NCI-H2171 treated with DMSO at 0.1 percent for 48 hours (cell line): ENCODE results near the gene PLS3.

Experiments
- DNase-seq: peaks from one replicate; lab custom pipeline; 2025; lab: John Stamatoyannopoulos, UW

Gene PLS3

DNA sequence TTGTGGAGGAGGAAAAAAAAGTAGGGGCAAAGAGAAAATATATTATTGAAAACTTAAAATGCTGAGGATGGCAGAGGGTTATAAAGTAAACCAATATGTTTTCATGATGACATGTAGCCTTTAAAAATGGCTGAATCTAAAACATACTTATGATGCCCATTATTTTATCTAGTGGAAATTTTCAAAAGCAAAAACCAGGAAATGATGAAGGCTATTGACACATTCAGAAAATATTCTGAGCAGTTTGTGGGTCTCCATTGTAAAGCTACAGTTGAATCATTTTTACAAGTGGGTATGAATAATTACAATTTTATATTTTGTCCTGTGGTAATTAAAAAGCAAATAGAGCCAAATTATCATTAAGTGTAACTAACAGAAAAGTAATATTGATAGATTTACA, 10.7 kb downstream of the PLS3 start:
- DNase-seq = no peak

DNA sequence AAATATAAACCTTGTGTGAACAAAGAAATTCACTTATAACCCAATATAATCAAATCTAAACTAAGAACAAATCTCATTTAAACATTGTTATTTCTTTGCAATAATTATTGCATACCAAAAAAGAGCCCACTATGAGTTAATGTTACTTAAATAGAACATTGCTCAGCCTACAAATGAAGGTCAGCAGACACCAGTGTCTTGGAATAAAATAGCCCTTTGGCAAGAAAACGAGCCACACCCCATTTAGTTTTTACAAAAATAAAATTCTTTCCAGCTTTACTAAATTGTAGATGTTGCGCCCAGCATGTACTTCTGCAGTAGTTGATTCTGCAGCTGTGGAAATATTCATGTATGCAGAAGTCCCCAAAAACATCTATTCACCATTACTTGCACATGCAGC, 12.2 kb downstream of the PLS3 start:
- DNase-seq = no peak

DNA sequence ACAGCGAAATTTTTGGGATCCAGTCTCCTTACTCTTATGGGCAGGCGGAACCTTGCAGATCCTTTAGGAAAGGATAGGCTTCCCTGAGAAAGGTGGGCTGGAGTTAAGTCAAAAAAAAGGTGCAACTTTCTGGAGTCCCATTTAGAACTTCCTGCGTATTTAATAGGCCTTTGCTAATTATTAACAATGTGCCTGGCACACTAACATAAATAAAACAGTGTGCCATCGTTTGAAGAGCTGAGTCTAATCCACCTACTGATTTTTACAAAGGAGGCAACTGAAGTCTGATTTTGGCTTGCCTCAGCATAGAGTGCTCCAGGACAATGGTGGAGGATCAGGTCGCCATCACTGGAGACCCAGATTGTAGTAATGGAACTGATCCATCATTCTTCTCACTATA, 15.7 kb downstream of the PLS3 start:
- DNase-seq = no peak

DNA sequence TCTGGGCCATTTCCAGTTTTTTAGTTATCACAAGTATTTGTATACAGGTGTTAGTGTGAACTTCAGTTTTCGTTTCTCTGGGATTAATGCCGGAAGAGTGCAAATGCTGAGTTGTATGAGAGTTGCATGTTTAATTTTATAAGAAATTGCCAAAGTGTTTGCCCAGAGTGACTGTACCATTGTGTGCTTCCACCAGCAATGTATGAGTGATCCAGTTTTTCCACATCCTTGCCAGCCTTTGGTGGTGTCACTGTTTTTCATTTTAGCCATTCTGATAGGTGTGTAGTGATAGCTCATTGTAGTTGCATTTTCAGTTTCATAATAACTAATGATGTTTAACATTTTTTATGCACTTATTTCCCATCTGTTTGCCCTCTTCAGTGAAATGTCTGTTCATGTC, 18.4 kb downstream of the PLS3 start:
- DNase-seq = no peak

DNA sequence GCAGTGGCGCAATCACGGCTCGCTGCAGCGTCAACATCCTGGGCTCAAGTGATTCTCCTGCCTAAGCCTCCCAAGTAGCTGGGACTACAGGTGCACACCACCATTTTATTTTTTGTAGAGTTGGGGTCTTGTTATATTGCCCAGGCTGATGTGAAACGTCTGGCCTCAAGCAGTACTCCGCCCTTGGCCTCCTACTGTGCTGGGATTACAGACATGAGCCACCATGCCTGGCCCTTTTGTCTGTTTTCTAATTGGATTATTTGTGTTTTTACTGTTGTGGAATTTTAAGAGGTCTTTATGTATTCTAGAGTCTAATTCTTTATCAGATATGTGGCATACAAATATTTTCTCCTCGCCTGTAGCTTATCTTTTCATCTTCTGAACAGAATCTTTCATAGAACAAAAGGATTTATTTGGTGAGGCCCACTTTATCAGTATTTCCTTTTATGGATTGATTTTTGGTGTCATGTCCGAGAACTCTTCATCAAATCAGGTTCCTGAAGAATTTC, 18.9 kb downstream of the PLS3 start:
- no peak for DNase-seq

DNA sequence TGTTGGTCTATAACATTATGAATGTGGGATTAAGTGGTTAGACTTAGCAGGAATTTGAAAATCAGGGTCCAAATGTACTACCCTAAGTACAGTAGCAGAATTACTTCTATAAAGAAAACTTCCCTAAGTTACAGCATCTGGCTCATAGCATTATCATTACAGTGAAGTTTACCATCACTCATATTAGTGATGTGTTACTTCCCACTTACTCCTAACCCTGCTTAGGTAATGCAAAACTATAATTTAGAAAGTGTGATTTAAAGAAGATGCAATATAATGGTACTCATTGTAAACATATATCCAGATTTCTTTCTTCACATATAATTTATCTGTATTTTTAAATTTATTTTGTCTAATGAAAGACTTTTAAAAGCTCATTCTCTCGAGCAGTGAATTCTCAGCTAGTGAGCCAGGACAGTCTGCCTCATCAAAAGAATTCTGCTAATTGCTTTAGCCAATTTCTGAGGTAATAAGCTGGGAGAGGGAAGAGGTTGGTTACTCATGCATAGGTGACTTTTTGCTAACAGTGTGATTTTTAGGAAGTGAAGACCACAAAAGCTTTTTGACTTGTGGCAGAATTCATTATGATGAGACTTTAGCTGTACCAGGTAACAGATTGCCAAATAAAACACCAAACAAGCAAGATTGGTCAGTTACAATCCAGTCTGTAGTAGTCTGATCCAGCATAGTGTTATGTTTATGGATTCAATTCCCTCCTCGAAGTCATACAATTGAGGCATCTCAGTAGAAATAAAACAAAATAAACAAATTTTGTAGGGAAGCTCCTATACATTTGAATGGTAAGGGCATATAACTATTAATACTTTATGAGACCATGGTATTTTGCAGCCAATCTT, 21.0 kb downstream of the PLS3 start:
- no peak for DNase-seq

DNA sequence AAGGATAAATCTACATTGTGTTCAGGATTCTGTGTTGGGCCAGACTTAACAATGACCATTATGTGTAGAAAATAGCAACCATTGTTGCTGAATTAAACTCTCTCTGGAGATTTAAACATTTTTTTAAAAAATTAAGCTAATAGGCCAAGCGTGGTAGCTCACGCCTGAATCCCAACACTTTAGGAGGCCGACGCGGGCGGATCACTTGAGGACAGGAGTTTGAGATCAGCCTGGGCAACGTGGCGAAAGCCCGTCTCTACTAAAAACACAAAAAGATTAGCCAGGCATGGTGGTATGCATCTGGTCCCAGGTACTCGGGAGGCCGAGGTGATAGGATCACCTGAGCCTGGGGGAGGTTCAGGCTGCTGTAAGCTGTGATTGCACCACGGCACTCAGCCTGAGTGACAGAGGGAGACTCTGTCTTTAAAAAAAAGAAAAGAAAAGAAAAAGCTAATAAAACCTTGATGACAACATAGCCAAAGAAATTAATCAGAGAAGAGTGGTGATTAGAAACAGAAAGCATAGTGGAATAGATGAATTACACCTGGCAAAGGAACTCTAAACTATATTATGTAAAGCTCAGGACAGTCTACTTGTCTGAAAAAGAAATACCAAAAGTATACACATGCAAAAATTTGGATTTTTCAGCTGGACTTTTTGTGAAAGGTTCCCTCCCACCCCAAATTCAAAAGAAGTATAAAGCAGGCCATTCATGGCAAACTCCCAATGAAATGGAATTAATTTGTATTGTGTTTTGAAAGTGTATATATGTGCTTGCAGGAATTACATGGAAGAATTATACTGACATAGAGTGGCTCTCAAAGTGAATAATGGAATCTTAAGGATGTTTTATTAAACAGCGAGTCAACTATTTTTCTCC, 21.9 kb downstream of the PLS3 start:
- no peak for DNase-seq

DNA sequence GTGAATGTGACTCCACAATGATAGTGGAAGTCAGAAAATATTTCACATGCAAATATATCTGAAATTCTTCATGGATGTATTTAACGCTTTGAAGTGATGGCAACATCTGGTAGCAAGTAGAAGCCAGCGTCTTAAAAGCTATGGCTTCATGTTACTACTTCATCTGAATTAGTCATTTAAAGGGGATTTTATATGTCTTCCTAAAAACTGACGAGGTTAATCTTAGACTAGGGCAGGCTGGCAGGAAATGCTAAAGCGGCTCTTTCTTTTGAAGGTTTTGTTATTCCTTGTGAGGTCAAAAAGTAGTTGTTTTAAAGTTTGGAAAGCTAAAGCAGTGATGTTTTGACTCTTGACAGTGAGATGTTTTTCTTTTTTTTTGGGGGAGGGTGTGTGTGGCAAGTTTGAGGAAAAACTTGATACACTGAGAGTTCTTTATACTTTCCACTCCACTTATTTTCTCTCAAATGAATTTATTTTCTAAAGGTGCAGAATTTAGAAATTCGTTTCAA, 22.6 kb downstream of the PLS3 start:
- DNase-seq = no peak

DNA sequence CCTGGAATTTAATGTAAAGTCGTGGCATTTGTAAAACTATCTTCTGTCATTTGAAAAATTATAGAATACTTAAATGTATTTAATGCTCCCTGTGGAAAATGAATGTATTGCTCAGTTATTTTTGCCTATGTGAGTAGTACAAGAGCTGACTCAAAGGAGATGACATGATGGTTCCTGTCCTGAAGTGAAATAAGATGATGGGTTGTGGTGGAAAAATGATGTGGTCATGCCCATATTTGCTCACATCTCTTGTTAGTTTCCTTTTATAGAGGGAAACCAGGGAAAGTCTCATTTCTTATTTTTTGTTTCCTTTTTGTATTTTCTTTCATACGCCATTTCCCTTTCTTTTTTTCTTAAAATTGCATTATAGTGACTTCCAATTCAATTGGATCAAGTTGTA, 23.7 kb downstream of the PLS3 start:
- no peak for DNase-seq

DNA sequence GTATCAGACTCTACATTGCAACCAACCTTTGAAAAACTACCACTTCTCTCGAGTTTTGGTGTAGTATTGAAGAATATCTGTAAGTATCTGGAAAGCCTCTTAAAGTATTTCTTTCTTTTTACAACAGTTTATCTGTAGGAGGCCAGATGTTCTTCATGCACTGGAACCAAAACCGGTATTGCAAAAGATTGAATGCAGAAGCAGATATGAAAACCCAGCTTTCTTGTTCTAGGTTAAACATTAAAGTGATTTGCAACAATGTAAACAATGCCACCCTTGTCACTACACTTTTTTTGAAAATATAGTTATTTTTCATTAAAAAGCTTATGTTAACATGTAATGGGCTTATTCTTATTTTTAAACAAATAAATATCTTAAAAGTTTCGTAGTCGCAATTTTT, 27.2 kb downstream of the PLS3 start:
- DNase-seq = no peak

DNA sequence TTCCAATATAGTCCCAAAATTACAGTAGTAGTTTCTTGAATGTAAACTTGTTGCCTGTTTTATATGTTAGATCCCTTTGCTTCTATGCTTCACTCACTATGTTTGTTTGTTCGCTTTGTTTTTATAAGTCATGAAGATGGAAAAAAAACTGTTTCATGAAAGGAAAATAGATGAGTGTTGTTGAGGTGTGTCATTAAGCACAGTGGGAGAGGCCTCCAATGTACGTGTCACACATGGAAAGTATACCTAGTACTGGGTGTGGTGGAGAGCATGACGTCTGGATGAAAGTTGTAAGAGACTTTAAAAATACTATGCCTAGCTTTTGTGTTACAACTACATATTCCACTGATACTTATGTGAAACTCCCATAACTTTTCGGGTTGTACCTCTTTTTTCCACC, 28.4 kb downstream of the PLS3 start:
- DNase-seq = no peak

DNA sequence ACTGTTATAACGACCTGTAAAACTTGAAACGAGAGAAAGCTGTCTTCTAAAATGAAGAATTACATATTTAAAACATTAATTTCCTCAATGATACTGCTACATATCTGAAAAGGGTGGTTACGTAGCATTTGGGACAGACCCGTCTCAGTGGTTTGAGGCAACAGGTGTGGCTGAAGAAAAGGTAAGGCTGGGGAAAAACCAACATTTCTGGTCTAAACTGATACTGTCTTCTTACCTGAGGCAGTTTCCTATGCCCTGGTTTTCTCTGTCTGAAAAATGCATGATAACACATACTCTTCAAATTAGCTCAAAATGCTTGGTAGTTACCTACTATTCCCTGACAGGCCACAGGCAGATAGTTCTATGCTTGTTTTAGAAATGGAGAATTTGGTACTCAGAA, 30.4 kb downstream of the PLS3 start:
- DNase-seq = no peak

DNA sequence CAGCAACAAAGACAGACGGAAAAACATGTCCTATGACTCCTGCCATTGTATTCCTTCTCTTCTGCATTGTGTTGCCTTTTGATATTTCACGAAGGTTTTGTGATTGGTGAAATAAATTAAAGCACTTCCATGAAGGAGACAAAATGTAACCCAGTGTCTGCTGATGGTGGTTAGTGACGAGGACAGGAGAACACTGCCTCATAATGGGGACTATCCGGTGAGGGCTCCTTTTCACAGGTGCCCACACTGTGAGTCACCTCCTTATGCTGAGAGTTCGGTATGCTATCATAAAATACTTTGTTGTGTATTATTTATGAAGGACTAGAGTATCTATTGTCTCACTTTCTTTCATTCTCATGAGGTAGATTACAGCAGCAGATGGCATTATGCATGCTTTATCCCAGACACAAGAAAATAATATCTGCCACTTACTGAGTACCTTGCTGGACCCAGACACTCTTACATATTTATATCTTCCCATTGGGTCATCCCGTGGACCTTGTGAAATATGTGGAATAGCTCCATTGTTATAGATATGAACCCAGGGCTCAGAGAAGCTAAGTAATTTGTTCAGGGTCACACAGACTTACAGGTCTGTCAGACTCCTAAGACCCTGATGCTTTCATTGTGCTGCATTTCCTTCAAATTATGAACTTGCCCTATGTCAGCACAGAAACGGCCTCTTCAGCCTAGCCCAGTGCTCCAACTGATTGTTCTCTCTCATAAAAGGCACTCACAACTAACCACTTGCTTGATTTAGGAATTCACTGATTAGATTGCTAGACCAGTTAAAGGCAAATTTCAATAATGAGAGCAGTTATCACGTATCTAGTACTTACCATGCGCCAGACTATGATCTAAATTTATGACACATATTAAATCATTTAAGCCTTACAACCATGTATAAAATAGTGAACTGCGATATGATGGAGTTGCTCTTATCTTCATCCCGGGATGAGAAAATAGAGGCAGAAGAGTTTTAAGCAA, 31.2 kb downstream of the PLS3 start:
- no peak for DNase-seq

DNA sequence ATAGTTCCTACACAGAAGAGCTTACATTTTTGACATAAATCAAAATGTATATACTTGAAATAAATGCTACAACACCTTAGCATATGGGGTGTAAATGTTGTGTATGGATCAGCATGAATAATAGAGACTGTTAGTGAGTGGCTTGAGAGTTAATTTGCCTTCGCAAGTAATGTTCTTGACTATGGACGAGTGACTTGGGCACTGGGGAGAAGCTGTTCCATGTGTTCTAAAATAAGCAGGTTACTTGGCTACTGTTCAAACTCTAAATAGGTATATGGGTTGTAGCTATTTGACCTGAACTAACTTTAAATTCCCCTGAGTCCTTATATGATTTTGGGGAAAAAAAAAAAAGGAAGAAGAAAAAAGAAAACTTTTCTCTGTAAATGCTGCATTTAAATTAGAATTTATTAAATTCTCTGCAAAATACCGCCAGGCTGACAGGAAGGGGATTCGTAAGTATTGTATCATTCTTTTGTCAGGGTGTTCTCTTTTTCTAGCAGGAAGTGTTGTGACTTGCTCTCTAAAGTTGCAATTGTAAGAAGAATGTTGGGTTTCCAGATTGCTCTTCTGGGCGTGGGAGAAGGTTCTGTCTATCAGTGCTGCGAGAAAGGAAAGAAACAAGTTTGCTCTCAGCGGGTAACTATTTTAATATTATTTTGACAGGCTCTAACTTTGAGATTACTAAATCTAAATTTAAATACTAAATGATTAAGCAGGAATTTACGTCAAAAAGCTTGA, 32.2 kb downstream of the PLS3 start:
- no peak for DNase-seq

DNA sequence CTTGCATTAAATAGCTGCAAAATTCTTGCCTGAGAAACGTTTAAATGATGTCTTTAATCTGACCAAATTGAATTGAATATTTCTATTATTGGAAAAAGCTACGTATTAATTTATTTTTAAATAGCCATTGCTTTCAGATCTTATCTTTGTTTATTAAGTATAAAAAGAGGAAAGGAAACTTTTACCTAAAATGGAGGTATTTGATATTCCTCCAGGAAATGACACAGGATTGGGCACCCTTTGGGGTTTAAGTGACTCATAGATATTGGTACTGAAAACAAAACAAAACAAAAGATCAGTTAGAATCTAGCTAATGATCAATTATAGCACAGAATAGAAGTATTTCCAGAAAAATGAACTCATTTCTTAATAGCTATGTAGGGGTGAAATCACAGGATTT, 34.1 kb downstream of the PLS3 start:
- DNase-seq = no peak

DNA sequence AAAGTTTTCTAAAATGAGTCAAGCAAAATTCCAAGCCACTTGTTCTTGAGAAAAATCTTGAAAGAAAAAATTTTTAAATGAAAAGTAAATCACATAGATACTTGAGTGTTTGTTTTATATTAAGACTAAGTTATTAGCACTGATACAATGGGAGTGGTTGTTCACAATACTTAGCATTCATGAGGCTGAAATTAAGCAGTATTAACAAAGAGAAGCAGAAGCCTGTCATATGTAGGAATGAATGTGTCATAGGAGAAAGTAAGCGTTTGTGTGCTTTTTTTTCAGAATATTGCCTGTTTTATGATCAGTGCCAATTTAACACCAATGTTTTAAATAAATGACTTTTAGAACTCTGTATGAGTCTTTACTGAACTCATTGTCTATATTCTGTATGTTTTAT, 37.6 kb downstream of the PLS3 start:
- no peak for DNase-seq

DNA sequence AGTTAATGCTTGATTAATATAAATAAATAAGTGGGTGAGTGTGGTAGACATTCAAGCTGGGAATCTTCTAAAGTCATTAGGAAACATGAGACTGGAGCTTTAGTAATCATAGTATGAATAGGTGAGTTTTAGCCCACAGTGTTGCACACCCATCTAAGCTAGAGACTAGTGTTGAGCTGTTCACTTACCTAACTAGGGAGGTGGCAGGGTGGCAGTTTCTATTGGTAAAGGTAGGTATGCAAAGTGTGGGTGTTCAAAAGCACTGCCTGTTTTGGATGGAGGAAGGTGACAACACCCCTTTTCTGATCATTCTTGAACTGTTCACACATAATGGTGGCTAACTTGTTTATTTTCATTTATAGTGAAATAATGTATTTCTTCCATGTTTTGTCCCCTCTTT, 41.3 kb downstream of the PLS3 start:
- DNase-seq = no peak

DNA sequence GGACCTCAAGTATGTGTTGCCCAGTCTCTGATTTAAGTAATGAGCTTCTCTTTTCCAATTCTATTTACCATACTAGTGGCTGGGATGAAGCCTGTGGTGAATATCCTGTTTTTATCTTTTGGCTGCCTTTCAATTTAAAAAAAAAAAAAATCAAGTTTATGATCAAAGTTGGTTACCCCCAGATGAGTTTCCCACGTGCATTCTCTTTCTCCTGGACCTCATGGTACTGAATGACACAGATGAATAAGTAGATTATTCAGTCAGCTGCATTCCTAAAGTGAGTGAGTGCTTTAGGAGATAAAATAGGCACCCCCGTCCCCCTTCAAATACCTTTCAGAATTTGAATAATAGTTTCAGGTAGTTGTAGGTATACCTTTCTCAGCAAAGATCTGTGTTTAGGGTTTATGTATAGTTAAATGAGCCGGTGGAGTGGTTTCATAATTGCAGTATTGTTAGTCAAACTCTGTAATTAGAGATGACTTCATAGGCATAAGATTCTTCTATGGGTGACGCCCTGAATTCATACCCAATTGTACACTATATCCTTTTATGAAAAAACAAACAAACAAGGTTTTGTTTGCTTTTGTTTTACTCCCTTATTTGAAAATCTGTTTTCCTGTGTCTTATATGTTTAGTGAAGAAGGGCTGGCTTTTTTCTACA, 41.9 kb downstream of the PLS3 start:
- no peak for DNase-seq

DNA sequence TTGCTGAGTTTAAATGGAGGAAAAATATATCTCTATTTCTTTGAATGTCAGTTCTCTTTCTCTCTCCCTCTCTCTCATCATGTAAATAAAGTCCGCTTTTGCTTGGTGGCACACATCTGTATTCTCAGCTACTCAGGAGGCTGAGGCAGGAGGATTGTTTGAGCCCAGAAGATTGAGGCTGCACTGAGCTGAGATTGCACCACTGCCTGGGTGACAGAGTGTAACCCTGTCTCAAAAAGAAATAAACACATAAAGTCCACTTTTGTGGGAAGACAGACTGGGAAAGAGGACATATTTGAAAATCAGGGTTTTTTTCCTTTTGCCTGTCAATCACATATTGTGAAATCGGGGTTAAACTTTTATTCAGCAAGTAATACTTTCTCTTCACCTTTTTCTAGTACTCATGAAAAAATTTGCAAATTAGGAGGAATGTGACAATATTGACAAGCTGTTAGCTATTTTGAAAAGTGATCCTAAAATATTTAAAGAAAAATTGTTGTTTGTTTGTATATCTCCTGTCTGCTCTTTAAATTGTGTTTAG, 42.6 kb downstream of the PLS3 start:
- no peak for DNase-seq

DNA sequence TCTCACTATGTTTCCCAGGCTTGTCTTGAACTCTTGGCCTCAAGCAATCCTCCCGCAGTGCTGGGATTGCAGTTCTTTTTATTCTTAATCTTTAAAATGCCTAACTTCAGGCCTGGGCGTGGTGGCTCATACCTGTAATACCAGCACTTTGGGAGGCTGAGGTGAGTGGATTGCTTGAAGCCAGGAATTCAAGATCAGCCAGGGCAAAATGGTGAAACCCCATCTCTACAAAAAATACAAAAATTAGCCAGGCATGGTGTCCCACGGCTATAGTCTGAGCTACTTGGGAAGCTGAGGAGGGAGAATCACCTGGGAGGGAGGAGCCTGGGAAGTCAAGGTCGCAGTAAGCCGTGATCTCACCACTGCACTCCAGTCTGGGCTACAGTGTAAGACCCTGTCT, 45.9 kb downstream of the PLS3 start:
- no peak for DNase-seq
